Stimulated activated CD8-positive, alpha-beta memory T cell treated with anti-CD3 and anti-CD28 coated beads, Interleukin-15, amount 100 ng/mL, for 24 hours (primary cell): ENCODE measurements around the gene MTX1.
A peak's percentile ranks its signal among the peaks of the same experiment; 100 is the strongest.
"Not testable (repeated sequence)": the region's sequence is repeated elsewhere in the genome, so short reads cannot be mapped to it uniquely, and the experiment has no call there.

ENCODE experiments used
- DNase-seq: peaks from one replicate; pipeline ENCODE4 v3.0.0-alpha.2; 2020; ENCODE audit warnings: low read depth

MTX1 gene

GRCh38 chr1:155241069-155241679 is 32.7 kb downstream of the MTX1 start:
- DNase-seq, result no peak

GRCh38 chr1:155241841-155242264 is 33.4 kb downstream of the MTX1 start:
- DNase-seq, result no peak

GRCh38 chr1:155242805-155243358 is 34.4 kb downstream of the MTX1 start:
- DNase-seq, result no peak

GRCh38 chr1:155244368-155245162 is 36.1 kb downstream of the MTX1 start:
- peak; percentile 69 for DNase-seq

GRCh38 chr1:155245163-155245524 is 36.6 kb downstream of the MTX1 start:
- DNase-seq, result no peak

- not testable (repeated sequence) for DNase-seq
Measured at GRCh38 chr1:155246796-155247195, 38.3 kb downstream of the MTX1 start.

GRCh38 chr1:155247667-155248553 is 39.4 kb downstream of the MTX1 start:
- DNase-seq, result no peak

GRCh38 chr1:155250246-155250632 is 41.7 kb downstream of the MTX1 start:
- no peak for DNase-seq

- peak; percentile 98 for DNase-seq
Measured at GRCh38 chr1:155250633-155251449, 42.3 kb downstream of the MTX1 start.

GRCh38 chr1:155251566-155251965 is 43.1 kb downstream of the MTX1 start:
- DNase-seq, result no peak

- no peak for DNase-seq
Measured at GRCh38 chr1:155253208-155253607, 44.7 kb downstream of the MTX1 start.

GRCh38 chr1:155253797-155254196 is 45.3 kb downstream of the MTX1 start:
- no peak for DNase-seq

- no peak for DNase-seq
Measured at GRCh38 chr1:155254228-155254713, 45.8 kb downstream of the MTX1 start.

GRCh38 chr1:155254714-155255242 is 46.3 kb downstream of the MTX1 start:
- DNase-seq, result no peak

- DNase-seq, result no peak
Measured at GRCh38 chr1:155255243-155256007, 46.9 kb downstream of the MTX1 start, which contains the start of gene ENTREP3. TSS of gene ENTREP3 (minus strand) at chr1:155255483. CDS start at chr1:155254877, 606 bp downstream.

- no peak for DNase-seq
Measured at GRCh38 chr1:155256058-155256852, 47.8 kb downstream of the MTX1 start.

- no peak for DNase-seq
Measured at GRCh38 chr1:155260276-155260675, 51.8 kb downstream of the MTX1 start.

- no peak for DNase-seq
Measured at GRCh38 chr1:155261493-155261851, 53.0 kb downstream of the MTX1 start.
